Parathyroid adenoma (tissue), 2 donors: ENCODE results near the gene DOCK2.

Experiments used
- H2AFZ ChIP-seq: fragments of 300-600 bp; sonication (generic); one replicate; pipeline ENCODE4 v1.7.0; 2017; ENCODE audit warnings: antibody characterized with exemption, mild to moderate bottlenecking
- H3K27ac ChIP-seq: fragments of 300-600 bp; sonication (generic); one replicate; pipeline ENCODE4 v1.7.0; 2017
- H3K27me3 ChIP-seq: fragments of 300-600 bp; sonication (generic); one replicate; pipeline ENCODE4 v1.7.0; 2017; ENCODE audit warnings: low read length; ENCODE audit not compliant: control insufficient read depth, insufficient read depth
- H3K36me3 ChIP-seq: fragments of 300-600 bp; sonication (generic); one replicate; pipeline ENCODE4 v1.7.0; 2017; ENCODE audit warnings: low read length; ENCODE audit not compliant: control insufficient read depth, insufficient read depth
- H3K4me1 ChIP-seq: fragments of 300-600 bp; sonication (generic); one replicate; pipeline ENCODE4 v1.7.0; 2017; ENCODE audit warnings: control low read depth
- H3K4me2 ChIP-seq: fragments of 300-600 bp; sonication (generic); one replicate; pipeline ENCODE4 v1.7.0; 2017; ENCODE audit warnings: low read length
- H3K4me3 ChIP-seq: fragments of 300-600 bp; sonication (generic); one replicate; pipeline ENCODE4 v1.7.0; 2017; ENCODE audit warnings: low read depth, low read length
- H3K79me2 ChIP-seq: fragments of 300-600 bp; sonication (generic); one replicate; pipeline ENCODE4 v1.7.0; 2017; ENCODE audit warnings: control low read depth
- H3K9ac ChIP-seq: fragments of 300-600 bp; sonication (generic); one replicate; pipeline ENCODE4 v1.7.0; 2017; ENCODE audit warnings: mild to moderate bottlenecking
- H3K9me3 ChIP-seq: fragments of 300-600 bp; sonication (generic); one replicate; pipeline ENCODE4 v1.7.0; 2017; ENCODE audit warnings: low read length; ENCODE audit not compliant: control insufficient read depth
- TF ChIP-seq, protein P1 (sequence below): fragments of 300-600 bp; sonication (generic); IDR thresholded peaks from one replicate; pipeline ENCODE4 v1.7.0; 2017; ENCODE audit warnings: antibody characterized with exemption, mild to moderate bottlenecking
- donor health status: primary hyperparathyroidism.

The DOCK2 gene

DNA sequence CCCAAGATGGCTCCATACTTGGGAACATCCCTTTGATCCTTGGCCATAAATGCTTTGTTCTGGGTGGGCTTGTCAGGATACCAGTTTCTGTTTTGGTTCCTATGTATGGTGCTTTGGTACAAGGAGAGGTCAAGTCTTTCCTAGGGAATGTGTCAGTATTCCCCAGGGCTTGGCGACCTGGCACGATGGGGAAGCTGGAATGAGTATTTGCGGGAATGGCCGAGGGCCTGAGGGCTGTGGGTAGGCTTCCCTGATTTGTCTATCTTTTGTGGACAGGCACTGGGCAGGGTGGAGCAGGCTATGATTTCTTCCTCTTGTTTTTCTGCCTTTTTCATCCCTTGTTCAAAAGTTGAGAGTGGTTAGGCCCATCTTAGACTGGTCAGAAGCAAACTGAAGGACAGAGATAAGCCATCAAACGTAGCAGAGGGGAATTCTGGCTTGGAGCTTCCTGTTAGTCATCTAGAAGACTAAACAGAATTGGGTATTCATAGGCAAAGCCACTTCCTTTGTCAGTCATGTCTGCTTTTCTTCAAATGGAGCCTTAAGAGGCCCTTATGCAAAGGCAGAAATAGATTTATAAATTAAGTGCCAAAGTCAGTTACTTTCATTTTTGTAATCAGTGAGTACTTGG is 13.7 kb downstream of the DOCK2 start:
- Histone ChIP-seq H3K9me3 (no peaks in the 10 kb centered on the region), H3K36me3 (no peaks in the 10 kb centered on the region), H3K27me3 (no peaks in the 10 kb centered on the region), H3K9ac (no peak overlapping the region), H3K79me2 (no peaks in the 10 kb centered on the region), H3K27ac (no peak overlapping the region), H3K4me1 (no peaks in the 10 kb centered on the region), H3K4me2 (no peak overlapping the region), H3K4me3 (no peak overlapping the region), H2AFZ (no peak overlapping the region)
- TF ChIP-seq, protein P1, sequence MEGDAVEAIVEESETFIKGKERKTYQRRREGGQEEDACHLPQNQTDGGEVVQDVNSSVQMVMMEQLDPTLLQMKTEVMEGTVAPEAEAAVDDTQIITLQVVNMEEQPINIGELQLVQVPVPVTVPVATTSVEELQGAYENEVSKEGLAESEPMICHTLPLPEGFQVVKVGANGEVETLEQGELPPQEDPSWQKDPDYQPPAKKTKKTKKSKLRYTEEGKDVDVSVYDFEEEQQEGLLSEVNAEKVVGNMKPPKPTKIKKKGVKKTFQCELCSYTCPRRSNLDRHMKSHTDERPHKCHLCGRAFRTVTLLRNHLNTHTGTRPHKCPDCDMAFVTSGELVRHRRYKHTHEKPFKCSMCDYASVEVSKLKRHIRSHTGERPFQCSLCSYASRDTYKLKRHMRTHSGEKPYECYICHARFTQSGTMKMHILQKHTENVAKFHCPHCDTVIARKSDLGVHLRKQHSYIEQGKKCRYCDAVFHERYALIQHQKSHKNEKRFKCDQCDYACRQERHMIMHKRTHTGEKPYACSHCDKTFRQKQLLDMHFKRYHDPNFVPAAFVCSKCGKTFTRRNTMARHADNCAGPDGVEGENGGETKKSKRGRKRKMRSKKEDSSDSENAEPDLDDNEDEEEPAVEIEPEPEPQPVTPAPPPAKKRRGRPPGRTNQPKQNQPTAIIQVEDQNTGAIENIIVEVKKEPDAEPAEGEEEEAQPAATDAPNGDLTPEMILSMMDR, result no peak

DNA sequence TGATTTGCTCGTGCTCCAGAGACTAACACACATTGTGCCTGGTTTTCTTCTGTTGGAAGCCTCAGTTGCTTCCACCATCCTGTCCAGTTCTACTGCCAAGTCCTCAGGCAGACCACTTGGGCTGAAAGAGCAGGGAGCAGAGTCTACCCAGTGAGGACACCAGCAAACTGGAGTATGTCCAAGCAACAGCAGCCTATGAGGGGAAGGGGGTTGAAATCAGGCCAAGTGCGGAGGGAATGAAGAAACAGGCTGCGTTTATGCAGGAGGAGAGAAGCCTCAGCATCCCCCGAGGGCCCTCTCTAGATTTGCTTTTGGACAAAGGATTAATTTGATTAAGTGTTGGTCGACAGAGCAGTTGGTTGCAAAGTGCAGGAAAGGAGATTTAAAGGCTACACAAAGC is 14.5 kb downstream of the DOCK2 start:
- Histone ChIP-seq H3K4me1 (no peaks in the 10 kb centered on the region), H3K9ac (no peak overlapping the region), H3K4me2 (no peak overlapping the region), H3K79me2 (no peaks in the 10 kb centered on the region), H3K36me3 (no peaks in the 10 kb centered on the region), H3K27me3 (no peaks in the 10 kb centered on the region), H2AFZ (no peak overlapping the region), H3K4me3 (no peak overlapping the region), H3K9me3 (no peaks in the 10 kb centered on the region), H3K27ac (no peak overlapping the region)
- TF ChIP-seq, protein P1, result no peak

DNA sequence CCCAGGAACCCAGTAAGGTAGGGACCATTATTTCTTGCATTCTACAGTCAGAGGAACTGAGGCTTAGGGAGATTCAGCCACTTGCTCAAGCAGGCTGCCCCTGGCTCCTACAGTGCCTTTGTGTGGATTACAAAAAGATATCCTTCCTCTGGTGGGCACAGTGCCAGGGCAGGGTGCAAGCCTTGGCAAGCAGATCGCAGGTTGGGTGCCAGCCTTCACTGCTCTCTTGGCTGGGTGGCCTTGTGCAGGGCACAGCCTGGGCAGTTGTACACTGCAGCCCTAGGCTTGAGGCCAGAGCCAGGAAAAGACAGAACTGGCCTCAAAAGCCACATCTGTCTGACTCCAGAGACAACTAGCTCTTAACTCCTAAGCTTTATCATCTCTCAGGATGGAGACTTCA is 15.0 kb downstream of the DOCK2 start:
- Histone ChIP-seq H3K4me3 (no peak overlapping the region), H3K27me3 (no peaks in the 10 kb centered on the region), H3K9me3 (no peaks in the 10 kb centered on the region), H3K9ac (no peak overlapping the region), H3K27ac (no peak overlapping the region), H3K79me2 (no peaks in the 10 kb centered on the region), H3K4me2 (no peak overlapping the region), H2AFZ (no peak overlapping the region), H3K36me3 (no peaks in the 10 kb centered on the region), H3K4me1 (no peaks in the 10 kb centered on the region)
- TF ChIP-seq, protein P1, result no peak

DNA sequence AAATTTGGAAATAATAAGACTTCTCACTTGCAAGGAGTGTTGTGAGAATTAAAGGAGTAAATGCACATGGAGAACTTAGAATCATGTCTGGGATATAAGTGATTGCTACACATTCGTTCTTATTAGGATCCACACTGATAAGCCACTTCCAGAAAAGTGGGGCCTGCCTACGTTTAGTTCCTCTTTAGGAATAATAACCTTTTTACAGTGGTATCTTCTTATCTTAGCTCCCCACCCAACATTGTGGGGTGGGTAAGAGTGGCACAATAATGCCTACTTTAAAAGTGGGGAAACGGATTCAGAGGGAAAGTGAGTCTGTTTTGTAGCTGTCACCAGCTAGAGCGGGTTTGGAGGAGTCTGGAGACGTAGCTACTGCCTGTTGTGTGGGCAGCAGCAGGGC is 16.0 kb downstream of the DOCK2 start:
- Histone ChIP-seq H3K79me2 (no peaks in the 10 kb centered on the region), H3K36me3 (no peaks in the 10 kb centered on the region), H3K4me2 (no peak overlapping the region), H3K4me1 (no peaks in the 10 kb centered on the region), H3K9me3 (no peaks in the 10 kb centered on the region), H3K27me3 (no peaks in the 10 kb centered on the region), H2AFZ (no peak overlapping the region), H3K4me3 (no peak overlapping the region), H3K9ac (no peak overlapping the region), H3K27ac (no peak overlapping the region)
- TF ChIP-seq, protein P1, result no peak

DNA sequence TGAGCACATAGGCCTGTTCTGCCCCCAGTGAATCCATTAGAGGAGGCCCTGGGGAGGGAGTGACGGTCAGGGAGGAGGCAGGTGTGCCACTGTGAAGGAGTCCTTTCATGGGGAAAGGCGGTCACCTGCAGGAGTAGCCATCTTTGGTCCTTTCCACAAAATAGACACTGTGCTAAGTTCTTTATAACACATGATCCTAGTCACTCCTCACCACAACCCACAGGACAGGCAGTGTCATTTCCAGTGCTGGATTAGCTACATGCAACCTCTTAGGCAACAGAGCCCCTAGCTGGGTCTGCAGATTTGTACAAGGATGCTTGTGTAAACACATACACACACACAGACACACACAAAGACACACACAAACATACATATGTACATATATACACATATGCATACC is 18.3 kb downstream of the DOCK2 start:
- no peak overlapping the region for H3K27ac ChIP-seq
- H3K27me3 ChIP-seq, result no peaks in the 10 kb centered on the region
- H3K9me3 ChIP-seq, result no peaks in the 10 kb centered on the region
- H2AFZ ChIP-seq, result no peak overlapping the region
- no peak overlapping the region for H3K9ac ChIP-seq
- H3K4me3 ChIP-seq, result no peak overlapping the region
- H3K79me2 ChIP-seq, result no peaks in the 10 kb centered on the region
- no peak overlapping the region for H3K4me2 ChIP-seq
- no peaks in the 10 kb centered on the region for H3K4me1 ChIP-seq
- H3K36me3 ChIP-seq, result no peaks in the 10 kb centered on the region
- TF ChIP-seq, protein P1, result no peak
